ENCODE measurements around the gene KLRG1. TPM values are rescaled to one million over a fixed set of nuclear protein-coding genes. Genes with fewer than 3 reads are reported as not detected.

KLRG1 gene
- total and polyA plus RNA-seq, 2 of the 8 experiments (the other 6 are each of a cell fraction or from before 2014, with no cell fraction given) = 7.9 to 12.8 TPM

GRCh38 chr12:8969861-8970411 is 19.4 kb upstream of the KLRG1 start:
- no peaks in the 10 kb centered on the region for H4K20me1 ChIP-seq (replicated peaks in 1 of 2; ENCODE audit: control insufficient read depth in 1 of 2, insufficient read depth in 2 of 2, low read length in 2 of 2)
- CTCF ChIA-PET (ENCODE audit: partially characterized antibody) = no interaction called here
- TF ChIP-seq KDM4A (IDR thresholded peaks at IDR 0.05; ENCODE audit: low read depth, low read length, severe bottlenecking) = no peak
- no peak for TF ChIP-seq RBBP5 (IDR thresholded peaks at IDR 0.05; ENCODE audit: borderline replicate concordance, low read depth, low read length)
- no peak for TF ChIP-seq CREB1 (IDR thresholded peaks at IDR 0.05)
- no peak for TF ChIP-seq SRF (IDR thresholded peaks at IDR 0.05; ENCODE audit: low read depth, low read length)
- no peak for TF ChIP-seq ZNF274 (IDR thresholded peaks at IDR 0.05; ENCODE audit: borderline replicate concordance, extremely low read depth, low read length)
- no peak for TF ChIP-seq BCL11A (IDR thresholded peaks at IDR 0.05; ENCODE audit: low read depth in 2 of 2, low read length in 2 of 2)
- TF ChIP-seq TAF7 (optimal IDR thresholded peaks at IDR 0.05; ENCODE audit: borderline replicate concordance, low read depth, low read length) = no peak
- no peak for TF ChIP-seq NANOG (IDR thresholded peaks at IDR 0.05; ENCODE audit: insufficient read depth, low read depth, low read length, poor library complexity, severe bottlenecking)
- no peak for TF ChIP-seq HDAC2 (IDR thresholded peaks at IDR 0.05; ENCODE audit: borderline replicate concordance in 1 of 2, low read depth in 2 of 2, low read length in 2 of 2)
- TF ChIP-seq SIN3A (conservative IDR thresholded peaks at IDR 0.05 in 1 of 2, IDR thresholded peaks at IDR 0.05 in 1 of 2; ENCODE audit: low read depth in 1 of 2, low read length in 2 of 2) = no peak
- TF ChIP-seq HDAC6 (IDR thresholded peaks at IDR 0.05; ENCODE audit: low read depth, low read length) = no peak
- TF ChIP-seq TEAD4 (IDR thresholded peaks at IDR 0.05; ENCODE audit: low read depth, low read length) = no peak
- no peak for TF ChIP-seq JUND (IDR thresholded peaks at IDR 0.05; ENCODE audit: low read length)
- TF ChIP-seq TCF12 (IDR thresholded peaks at IDR 0.05; ENCODE audit: low read depth, low read length) = no peak

More at GRCh38 chr12:8969861-8970411, 19.4 kb upstream of the KLRG1 start:
- no peak overlapping the region for H4K91ac ChIP-seq (replicated peaks; ENCODE audit: insufficient read length, low read length)
- H3K23ac ChIP-seq (ENCODE audit: insufficient read length) = no peak overlapping the region
- FAIRE-seq (no peak), DNase-seq (ENCODE audit: low read depth in 1 of 2, low spot score in 2 of 2) (no peak)
- H2BK20ac ChIP-seq (ENCODE audit: low read length) = no peak overlapping the region
- no peaks in the 10 kb centered on the region for H3K23me2 ChIP-seq (ENCODE audit: low read depth, low read length)
- no peak overlapping the region for H2AK5ac ChIP-seq (ENCODE audit: low read depth, low read length)
- H3K27ac ChIP-seq (ENCODE audit: low read depth, low read length) = no peak overlapping the region
- POLR2A ChIA-PET (ENCODE audit: partially characterized antibody) = no interaction called here
- no peak overlapping the region for H4K8ac ChIP-seq (ENCODE audit: extremely low read depth, insufficient read depth, low read length)
- H2AFZ ChIP-seq (ENCODE audit: low read length) = no peak overlapping the region
- H3K4me1 ChIP-seq (replicated peaks in 1 of 4; ENCODE audit: control insufficient read depth in 3 of 4, insufficient read depth in 4 of 4, low read length in 3 of 4) = no peaks in the 10 kb centered on the region
- no peak overlapping the region for H3K18ac ChIP-seq (ENCODE audit: extremely low read depth, low read length)
- no peaks in the 10 kb centered on the region for H3K27me3 ChIP-seq (replicated peaks in 1 of 4; ENCODE audit: control insufficient read depth in 3 of 4, extremely low read depth in 1 of 4, insufficient read depth in 3 of 4, low read length in 3 of 4)
- no peaks in the 10 kb centered on the region for H3K79me1 ChIP-seq (ENCODE audit: low read depth, low read length)
- no peak overlapping the region for H4K5ac ChIP-seq (ENCODE audit: insufficient read length, low read depth, low read length)
- no peak overlapping the region for H2BK12ac ChIP-seq (ENCODE audit: low read depth, low read length)
- H2BK120ac ChIP-seq (replicated peaks; ENCODE audit: low read depth, low read length) = no peak overlapping the region
- H3K4me2 ChIP-seq (ENCODE audit: insufficient read depth in 1 of 2, low read depth in 2 of 2, low read length in 2 of 2) = no peak overlapping the region
- no peak overlapping the region for H3K14ac ChIP-seq (ENCODE audit: insufficient read length)
- 89% methylated on average over 2 of the region's 2 CpGs; no CpG with 5 or more reads in 1 of the 2 experiments for WGBS, 2 experiments (ENCODE audit: extremely low coverage in 1 of 2, insufficient coverage in 1 of 2, insufficient read length in 1 of 2, insufficient replicate concordance in 2 of 2, low coverage in 1 of 2, low lambda C conversion rate in 2 of 2, missing lambda C conversion rate in 1 of 2)
- peaks cover 4 to 11% of the 10 kb centered on the region in 2 experiments; a peak in 3 of 4 replicates for H3K9me3 ChIP-seq (ENCODE audit: insufficient read depth in 2 of 2, low read depth in 1 of 2, low read length in 1 of 2)
- no peak overlapping the region for H3K4me3 ChIP-seq (ENCODE audit: extremely low read depth in 1 of 4, insufficient read depth in 2 of 4, low read depth in 3 of 4, low read length in 4 of 4)
- no peak overlapping the region for H3K9ac ChIP-seq (replicated peaks in 1 of 4; ENCODE audit: extremely low read depth in 1 of 4, low read depth in 3 of 4, low read length in 3 of 4)
- no peak overlapping the region for H3K4ac ChIP-seq (replicated peaks; ENCODE audit: insufficient read length, low read depth, low read length)
- no peaks in the 10 kb centered on the region for H3K79me2 ChIP-seq (ENCODE audit: control insufficient read depth in 1 of 2, insufficient read depth in 2 of 2, low read length in 2 of 2)
- no peaks in the 10 kb centered on the region for H3K36me3 ChIP-seq (ENCODE audit: control insufficient read depth in 2 of 4, insufficient read depth in 4 of 4, low read length in 3 of 4)
- no peak overlapping the region for H2BK5ac ChIP-seq (ENCODE audit: low read depth, low read length)
- no peak overlapping the region for H3K56ac ChIP-seq (replicated peaks; ENCODE audit: insufficient read length, low read depth, low read length)
- no peak overlapping the region for H2BK15ac ChIP-seq (ENCODE audit: low read length)

Data from H1 (cell line).